B cell (primary cell): ENCODE data around the gene RORC.

Experiments
- CTCF ChIP-seq: fragments of 200-600 bp; IDR thresholded peaks from one replicate; pipeline ENCODE4 v1.8.0; 2022; ENCODE audit warnings: antibody characterized with exemption, mild to moderate bottlenecking
- EZH2 ChIP-seq: IDR thresholded peaks from 2 replicates; pipeline ENCODE4 v1.6.1; 2012; ENCODE audit warnings: borderline replicate concordance, low read depth, mild to moderate bottlenecking, moderate library complexity, low read length; ENCODE audit not compliant: insufficient read depth, poor library complexity, severe bottlenecking

DNA sequence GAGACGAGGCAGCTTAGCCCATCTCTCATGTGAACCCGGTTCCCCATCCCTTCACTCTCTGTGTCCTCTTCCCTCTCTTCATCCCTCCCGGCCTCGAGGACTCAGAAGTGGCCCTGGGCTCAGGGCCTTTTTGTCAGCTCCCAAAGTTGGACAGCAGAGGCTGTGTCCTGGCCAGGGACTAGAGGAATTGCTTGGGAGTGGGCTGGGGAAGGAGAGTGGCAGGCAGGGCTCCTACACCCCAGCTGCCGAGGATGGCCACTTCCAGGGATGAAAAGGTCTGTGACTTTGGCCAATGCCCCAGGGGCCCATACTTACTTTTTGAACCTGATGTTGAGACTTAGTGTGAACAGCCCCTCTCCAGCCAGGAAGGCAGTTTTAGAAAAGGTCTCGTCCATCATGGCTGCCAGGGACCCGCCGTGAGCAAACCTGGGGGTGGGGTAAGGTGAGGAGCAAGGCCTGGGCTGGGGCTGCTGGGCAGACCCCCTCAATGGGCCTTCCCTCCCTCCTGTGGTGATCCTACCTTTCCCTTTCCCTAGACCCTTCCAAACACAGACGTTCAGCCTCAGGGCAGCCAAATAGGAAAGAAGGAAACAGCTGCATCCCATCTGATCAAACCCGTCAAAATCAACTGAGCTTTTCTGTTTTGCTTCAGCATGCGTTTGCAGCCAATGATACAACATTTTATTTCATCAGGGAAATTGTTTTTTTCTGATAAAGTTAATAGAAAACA, 16.4 kb upstream of the RORC start:
- no peak for TF ChIP-seq CTCF
- TF ChIP-seq EZH2 = no peak
